Non-pigmented ciliary epithelial cell (primary cell): ENCODE results near the gene EIF2B2.
A peak's percentile ranks its signal among the peaks of the same experiment; 100 is the strongest.

ENCODE experiments used
- DNase-seq: peaks from one replicate; pipeline ENCODE4 v3.0.0-alpha.2; 2010; ENCODE audit warnings: low read depth

Gene EIF2B2

DNA sequence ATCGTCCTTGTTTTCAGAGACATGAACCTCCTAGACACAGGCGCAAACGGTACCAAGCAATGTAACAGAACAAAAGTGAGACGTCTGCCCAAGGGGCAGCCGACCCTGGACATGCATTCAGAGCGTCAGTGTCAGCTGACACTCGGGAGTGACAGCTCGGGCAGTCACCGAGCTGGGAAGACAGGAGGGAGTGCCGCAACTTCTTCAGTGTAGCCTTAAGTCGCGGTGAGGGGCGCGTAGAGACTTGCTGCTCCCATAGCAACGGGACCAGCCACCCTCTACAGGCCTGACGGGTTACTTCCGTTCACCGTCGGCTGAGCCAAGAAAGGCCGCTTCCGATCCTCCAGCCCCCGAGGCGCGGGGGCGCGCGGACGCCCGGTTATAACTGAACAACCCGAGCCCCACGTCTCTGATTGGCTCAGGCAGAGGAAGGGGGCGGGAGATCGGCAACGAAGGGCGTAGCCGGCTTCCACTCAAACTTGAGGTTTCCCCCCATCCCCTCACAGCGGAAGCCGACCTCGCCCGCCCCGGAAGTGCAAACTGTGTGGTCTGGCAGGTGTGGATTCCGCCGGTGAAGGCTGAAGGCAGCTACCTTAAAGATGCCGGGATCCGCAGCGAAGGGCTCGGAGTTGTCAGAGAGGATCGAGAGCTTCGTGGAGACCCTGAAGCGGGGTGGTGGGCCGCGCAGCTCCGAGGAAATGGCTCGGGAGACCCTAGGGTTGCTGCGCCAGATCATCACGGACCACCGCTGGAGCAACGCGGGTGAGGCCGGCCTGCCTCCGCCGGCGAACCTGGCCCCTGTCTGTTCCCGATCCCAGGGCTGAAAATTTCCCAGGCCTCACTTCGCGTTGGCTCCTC is at the start of gene EIF2B2:
TSS of gene EIF2B2 (plus strand) at position 530 of the 858 bp plus-strand sequence. CDS start at position 600, 70 bp downstream.
- DNase-seq: peak; percentile 77

DNA sequence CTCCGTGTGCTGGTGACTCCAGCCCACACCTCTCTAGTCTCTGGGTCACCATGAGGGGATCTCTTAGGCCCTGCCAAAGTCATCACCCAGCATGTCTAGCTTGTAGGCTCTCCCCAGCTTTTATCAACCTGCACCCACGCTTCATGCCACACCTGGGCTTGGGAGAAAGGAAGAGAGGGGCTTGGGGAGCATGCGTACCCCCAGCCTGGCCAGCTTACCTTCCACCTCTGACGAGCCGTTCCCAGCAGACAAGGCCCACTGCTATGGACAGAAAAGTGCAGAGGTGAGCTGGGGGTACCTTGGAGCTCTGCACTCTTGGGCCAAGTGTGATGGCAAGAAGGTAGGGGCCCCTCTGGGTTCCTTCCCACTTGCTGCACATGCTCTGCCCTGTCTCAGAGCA is 49.0 kb upstream of the EIF2B2 start:
- no peak for DNase-seq

DNA sequence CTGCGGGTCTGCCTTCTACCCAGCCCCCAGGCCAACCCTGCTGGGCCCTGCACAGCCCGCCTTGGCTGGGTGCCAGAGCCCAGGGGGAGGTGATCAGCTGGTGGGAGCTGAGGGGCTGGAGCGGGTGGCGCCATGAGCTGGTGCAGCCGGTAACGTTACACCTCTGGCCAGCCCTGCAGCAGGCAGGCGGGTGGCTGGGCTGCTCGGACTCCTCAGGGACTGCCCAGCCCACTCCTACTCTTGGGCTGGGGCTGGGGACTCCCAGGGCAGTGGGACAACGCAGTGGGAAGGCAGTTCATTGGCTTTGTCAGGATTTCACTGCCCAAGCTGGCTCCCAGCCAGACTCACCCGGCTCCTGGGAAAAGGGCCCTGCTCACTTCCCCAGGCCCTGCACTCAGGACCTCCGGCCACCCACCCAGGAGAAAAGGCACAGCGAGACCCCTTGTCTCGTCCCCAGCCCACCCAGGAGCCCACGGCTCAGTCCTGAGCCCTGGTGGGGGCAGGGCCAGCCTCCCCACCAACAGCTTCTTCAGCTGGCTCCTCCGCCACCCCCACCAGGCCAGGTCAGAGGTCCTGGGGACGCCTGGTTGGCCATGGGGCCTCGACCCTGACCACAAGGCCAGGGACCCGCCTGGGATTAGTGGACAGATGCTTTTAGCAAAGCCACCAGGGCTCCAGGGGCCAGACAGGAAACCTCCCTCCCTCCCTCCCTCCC is 48.3 kb upstream of the EIF2B2 start:
- DNase-seq: no peak

DNA sequence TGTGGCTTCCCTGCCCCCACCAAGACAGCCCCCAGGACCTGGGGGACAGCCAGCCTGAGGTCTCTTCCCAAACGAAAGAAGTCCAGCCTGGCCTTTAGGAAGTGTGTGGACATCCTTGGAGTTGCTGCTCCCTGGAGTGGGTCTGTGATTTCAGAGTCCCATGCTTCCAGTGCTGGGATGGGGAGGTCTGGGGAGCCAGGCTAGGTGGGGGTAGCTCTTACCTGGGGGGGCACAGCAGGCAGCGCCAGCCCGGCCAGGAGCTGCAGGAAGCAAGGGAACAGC is 47.8 kb upstream of the EIF2B2 start:
- DNase-seq: no peak

DNA sequence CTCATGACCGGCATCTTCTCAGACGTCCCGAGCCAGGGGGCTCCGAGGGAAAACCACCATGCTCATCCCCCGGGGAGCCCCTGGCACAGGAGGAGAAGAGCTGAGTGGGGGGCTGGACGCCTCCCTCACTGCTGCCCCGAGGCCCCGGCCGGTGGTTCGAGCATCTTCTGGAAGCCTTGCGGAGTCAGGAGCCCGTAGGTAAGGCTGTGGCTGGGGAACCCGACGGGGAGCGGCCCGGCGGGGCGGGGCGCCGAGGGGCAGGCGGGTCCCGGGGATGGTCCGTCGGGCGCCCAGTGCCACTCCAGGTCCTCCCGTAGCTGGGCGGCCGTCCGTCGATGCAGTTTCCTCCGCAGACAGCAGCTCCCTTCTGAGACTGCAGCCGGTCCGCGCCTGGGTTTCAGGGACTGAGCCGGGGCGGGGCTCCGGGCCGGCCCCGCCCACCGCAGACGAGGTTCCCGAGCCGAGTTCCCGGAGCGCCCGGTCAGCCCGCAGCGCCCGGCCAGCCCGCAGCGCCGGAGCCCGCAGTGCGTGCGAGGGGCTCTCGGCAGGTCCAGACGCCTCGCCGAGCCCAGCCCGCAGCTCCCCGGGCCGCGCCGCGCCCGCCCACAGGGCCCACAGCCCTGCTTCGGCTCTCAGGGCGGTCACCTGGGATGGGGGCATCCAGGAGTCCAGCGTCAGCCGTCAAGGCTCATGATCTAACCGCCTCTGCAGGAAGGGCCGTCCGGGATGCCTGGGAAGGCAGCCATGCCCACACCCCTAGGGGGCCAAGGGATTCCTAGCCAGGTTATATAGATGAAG is 47.3 kb upstream of the EIF2B2 start, which contains the start of gene PGF:
TSS of gene PGF (minus strand) at position 369 of the 798 bp plus-strand sequence. CDS start at position 14, 355 bp downstream.
- DNase-seq: no peak

DNA sequence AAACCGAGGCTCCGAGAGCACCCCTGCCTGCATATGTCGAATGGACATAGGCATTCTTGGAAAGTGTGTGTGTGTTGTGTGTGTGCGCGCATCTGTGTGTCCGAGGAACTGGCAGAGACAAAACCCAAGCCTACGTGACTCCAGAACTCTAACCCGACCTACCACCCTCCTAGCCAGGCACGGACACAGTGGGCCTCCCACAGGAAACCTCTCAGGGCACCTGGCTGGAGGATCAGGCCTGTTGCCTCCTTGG is 46.8 kb upstream of the EIF2B2 start:
- no peak for DNase-seq

DNA sequence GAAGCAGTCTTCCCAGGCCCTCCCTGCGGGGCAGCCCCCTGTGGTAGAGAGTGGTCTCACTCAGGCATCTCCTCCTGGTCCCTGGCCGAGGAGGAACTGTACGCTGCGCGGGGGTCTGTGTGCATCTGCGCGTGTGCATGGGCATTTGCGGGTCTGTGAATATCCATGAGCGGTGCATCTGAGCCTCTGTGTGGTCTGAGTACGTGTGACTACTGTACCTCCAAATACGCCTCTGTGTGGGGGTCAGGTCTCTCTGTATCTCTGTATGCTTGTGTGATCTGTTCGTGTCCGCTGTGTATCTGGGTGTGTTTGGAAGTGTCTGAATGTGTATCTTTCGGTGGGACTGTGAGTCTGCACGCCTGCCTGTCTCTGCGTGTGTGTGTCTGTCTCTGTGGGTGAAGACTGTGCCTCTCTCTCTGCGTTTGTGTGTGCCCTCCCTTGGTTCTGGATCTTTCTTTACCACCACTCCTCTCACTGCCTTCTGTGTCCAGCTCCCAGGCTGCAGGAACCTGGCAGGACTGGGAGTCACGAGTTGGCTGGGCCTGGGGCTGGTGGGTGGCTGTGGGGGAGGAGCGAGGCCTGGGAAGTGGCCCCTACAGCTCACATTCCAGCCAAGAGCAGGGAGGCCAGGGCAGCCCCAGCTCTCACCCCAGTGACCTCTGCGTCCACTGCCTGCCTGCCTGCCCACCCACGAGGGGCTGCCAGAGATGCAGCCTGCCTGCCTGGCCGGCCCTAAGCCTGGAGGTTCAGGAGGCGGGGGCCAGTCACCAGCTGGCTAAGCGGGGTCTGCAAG is 46.2 kb upstream of the EIF2B2 start:
- no peak for DNase-seq

DNA sequence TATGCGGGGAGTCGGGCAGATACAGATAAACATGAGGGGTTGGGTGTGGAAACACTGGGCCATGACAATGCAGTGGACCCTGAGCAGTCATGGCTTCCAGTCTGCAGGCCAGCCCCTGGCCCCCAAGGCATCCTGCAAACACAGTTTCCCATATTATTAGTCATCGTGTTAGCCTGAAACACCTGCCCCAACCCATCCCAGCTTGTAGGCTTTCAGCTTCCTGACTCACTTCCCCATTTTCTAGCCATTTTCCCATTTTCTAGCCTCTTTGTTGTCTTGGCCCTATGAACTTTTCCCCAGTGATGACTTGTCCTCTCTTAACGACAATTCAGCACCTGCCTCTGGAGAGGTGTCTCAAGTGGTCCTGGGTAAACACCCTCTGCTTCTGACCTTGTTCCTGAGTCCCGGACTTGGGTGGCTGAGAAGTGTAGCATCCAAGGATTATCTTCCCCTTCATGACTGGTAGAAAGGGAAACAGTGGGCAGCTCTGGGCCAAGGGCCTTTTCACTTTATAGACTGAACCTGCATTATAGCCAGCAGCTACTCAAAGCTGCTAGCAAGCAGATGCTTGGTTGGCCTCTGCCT is 43.0 kb upstream of the EIF2B2 start:
- DNase-seq: no peak

DNA sequence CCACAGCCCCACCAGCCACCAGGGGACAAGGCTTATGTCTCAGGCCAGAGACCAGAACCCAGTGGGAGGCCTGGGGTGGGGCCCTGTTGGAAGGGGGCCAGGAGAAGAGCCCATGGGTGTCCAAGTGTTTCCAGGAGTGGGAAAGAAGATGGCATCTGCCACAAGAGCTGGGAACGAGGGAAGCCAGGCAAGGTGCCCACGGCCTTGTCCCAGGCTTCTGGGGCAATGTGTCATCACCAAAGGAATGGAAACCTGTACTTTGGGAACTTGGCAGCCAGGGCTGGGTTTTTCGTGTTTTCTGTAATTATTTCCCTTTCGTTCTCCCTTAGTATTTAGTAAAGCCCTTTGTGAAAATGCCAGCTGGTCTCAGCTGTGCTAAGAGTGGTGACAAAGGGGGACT is 42.0 kb upstream of the EIF2B2 start:
- no peak for DNase-seq

DNA sequence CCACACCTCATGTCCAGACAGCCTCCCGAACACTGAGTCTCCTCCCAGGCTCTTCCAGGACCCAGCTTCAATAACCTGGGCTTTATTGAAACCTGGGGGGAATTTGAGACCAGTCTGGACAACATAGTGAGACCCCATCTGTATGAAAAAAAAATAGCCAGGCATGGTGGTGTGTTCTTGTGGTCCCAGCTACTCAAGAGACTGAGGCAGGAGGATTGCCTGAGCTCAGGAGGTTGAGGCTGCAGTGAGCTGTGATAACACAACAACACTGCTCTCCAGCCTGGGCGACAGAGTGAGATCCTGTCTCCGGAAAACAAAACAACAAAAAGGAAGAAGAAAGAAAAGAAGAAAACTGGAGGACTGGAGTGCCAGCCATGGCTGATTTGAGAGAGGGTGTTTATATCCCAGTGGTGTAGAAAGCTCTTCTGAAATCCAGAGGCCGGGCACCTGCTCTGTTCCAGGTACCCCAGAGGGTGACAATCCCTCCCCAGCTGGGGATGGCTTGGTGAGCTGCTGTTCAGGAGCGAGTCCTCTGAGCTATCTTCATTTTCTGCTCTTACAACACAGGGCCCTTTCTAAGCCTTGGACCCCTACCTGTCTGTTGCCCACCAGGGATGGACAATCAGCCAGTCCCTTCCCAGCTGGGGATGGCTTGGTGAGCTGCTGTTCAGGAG is 41.3 kb upstream of the EIF2B2 start:
- no peak for DNase-seq

DNA sequence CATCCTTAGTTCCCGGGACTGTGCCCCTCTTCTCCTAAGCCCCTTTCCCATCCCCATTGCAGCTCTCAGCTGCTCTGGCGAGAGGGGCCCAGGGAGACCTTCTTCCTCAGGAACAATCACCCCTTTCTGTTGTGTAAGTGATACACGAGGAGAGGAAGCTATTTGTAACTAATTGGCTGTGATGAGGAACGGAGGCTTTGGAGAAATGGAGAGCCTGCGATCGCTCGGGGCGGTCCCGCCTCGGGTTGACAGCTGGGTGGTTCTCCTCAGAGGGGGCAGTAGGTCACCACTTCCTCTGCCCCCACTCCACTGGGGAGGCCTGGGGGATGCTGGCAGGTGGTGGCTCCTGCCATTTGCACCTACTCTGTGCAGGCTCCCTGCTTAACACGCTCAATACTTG is 40.7 kb upstream of the EIF2B2 start:
- no peak for DNase-seq

DNA sequence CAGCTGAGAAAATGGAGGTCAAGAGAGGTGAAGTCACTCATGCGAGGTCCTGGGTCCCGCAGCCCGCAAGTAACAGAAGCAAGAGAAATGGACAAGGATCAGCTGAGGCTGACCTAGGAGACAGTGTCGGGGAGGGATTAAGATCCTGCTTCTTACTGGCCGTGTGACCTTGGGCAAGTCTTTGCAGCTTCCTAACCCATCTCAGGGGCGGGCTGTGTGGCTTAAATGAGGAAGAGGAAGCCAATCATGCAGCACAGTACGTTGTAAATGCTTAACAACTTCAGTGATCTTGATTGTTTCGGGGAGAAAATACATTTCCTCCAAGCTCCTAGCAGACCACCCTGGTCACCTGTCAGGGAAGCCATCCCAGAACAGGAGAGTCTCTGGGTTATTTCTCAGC is 40.2 kb upstream of the EIF2B2 start:
- DNase-seq: no peak

DNA sequence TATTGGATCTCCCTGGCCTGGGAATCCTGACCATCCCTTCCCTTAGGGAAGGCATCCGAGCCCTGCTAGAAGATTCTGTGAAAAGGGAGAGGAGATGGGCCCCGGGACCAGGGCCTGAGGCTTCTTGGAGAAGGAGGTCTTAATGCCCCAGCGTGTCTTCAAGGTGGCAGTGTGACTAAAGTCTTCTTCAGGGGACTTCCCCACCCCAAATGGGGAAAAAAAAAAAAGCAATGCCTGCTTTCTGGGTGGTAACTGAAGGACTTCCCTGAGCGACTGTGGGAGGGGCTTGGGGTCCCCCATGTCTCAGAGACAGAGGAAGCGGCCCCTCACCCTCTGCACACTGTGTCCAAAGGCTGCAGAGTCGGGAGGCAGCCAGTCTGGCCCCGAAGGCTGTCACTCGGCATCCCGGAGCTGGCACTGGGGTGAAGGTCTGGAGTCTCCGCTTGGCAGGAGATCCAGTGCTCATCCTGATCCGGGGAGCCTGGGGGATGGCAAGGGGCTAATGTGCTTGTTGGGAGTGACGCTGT is 39.5 kb upstream of the EIF2B2 start:
- DNase-seq: no peak

DNA sequence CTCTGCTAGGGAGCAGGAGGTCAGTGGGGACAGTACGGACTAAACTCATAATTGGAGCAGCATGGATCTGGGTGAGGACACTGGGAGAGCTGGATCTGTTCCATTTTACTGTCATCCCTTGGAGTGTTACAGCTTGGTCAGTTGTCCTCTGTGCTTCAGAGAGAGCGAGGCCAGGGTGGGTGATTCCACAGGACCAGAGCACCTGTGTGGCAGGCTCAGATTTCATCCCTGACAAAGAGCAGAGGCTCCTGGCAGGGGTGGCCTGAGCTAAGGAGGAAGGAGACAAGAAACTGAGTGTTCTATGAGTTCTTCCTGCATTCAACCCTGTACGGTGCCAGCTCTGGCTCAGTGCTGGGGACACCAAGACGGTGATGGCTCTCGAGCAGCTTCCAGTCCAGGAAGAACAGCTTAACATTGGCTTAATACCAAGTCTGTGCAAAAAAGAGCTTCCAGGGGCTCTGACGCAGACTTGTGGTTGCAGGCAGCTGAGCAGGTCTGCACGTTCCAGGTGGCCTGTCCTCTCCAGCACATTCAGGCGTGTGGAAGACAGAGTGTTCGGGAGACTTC is 38.9 kb upstream of the EIF2B2 start:
- no peak for DNase-seq

DNA sequence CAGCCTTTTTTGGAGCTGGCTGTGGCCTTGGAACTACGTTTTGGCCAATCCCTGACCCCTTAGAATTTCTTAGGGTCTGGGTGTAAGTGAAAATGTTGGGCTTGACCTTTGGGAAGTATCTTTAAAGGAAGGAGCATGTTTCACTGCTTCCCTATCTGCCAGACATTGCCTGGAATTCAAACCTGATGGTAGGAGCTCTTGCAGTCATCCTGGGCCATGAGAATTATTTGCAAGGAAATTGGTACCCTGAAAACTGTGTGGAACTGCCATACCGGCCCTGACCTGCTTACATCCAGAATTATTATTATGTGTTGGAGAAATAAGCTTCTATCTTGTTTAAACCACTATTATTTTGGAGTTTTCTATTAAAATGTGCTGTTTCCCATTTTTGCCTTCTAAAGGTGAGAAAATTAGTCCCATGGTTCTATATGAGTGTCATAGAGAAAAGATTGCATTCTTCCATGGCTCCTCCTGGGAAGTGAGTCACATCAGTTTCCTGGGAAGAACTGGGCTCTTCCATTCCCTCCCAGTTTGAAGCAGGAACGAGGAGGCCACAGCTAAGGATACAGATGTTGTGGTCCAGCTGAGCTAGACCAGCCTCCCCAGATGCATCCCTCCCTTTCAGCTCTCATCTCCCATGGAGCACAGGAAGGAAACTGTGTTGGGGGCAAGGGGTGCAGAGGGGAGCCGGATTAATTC is 37.8 kb upstream of the EIF2B2 start:
- DNase-seq: no peak

DNA sequence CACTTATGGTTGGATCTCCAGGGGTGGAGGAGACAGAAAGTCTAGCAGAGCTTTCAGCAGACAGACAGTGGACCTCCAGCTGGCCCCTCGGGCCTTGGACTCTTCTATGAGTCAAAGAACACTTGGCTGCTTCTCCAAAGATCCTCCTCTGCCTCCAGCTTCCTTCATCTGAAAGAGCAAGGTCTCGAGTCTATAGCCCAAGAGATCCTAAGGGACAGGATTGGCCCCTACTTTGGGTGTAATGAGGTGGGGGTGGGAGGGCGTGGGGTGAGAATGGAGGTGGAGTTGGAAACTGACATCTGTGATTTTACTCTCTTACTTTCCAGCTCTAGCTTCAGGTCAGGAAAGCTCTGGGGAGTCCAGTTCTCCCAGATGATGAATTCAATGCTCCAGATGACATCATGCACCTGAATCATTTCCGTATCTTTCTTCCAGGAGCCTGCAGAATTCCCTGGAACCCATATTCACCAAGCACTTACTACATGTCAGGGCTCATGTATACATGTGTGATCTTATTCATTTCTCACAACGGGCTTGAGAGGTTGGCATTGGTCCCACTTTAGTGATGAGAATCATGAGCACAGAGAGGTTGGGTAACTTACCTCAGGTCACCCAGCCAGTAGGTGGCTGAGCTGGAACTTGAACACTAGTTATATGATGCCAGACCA is 37.1 kb upstream of the EIF2B2 start:
- no peak for DNase-seq

DNA sequence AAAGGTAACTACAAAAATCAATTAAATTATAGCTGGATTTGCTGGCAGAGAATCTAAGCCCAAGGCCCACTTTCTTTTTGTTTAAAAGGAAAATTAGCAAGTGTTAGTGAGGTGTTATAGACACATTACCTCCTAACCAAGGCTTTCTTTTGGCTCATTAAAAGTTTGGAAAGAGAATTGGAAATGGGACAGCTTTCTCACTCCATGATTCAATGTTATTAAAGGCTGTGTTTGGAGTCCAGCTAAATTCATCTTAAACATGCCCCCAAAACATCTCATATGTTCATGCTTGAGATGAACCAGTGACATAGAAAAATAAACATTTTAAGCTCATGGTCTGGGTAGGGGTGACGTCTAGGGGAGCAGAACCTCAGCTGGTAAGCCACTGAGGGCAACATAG is 33.9 kb upstream of the EIF2B2 start:
- DNase-seq: no peak

DNA sequence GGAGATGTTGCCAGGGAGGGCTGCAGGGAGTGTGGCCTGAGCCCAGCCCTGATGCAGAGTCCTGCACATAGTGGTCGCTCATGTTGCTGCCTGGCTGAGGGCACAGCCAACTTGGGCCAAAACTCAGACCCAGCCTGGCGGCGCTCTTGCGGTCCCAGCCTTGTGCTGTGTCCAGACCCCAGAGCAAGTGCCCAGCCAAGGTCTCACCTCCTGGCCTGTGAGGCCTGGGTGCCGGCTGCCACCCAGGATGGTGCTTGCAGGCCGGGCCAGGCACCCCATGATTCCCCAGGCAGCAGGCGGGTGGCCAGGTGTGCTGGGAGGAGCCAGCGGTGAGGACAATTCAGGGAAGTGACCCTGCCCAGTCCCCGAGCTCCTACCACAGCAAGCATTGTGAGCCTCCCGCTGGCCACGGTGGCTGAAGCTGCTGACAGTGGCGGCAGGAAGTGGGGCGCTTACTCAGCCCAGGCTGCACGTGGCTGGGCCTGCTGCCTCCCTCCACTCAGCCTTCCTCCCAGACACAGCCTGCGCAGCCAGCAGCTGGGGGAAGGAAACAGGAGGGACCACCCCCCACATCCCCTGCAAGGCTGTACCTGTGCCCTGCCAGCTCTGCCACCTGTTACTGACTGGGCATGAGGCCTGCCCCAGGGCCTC is 29.6 kb upstream of the EIF2B2 start:
- DNase-seq: no peak

DNA sequence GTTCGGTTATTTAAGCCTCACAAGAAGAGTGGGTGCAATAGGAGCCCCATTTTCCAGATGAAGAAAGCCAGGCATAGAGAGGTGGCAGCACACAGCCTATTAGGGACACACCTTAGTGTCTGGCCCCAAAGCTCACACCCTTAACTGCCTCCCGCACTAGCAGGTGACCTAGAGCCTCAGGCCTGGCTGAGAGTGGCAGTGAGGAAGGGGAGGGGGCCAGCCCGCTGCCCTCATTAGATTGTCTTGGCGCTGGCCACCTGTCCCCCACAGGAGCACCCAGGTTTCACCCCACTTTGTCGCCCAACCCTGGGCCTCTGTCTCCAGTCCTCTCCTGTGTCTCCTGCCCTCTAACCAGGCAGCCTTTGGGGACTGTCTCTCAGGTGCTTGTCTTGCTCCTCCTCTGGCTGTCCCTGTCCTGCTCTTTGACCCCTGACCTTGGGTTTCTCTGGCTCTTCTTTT is 28.8 kb upstream of the EIF2B2 start:
- DNase-seq: no peak
